ENCODE measurements around the gene PROZ. TPM values are rescaled to one million over a fixed set of nuclear protein-coding genes. Genes with fewer than 3 reads are reported as not detected.

PROZ gene
- total RNA-seq, 1 experiment from 2014 or later = not detected

GRCh38 chr13:113211774-113212173, 53.3 kb downstream of the PROZ start:
- ChIA-PET RAD21 (ENCODE audit: low non-redundant PET in 1 of 2, low total read pairs in 2 of 2, uncharacterized antibody in 2 of 2, unreplicated experiment in 2 of 2) (interaction anchor here in 1 of 2 experiments (0.6 to 0.7 kb wide), 2 partner anchors 142 to 240 kb away, joined by 3 to 4 read pairs; no protein-coding TSS in a partner anchor), CTCF (interaction anchor here (1.1 kb wide), 1 partner anchor 240 kb away, joined by 4 read pairs; no protein-coding TSS in a partner anchor), POLR2A (no interaction called here)
- DNase-seq (ENCODE audit: low read depth, low spot score) = no peak
- Histone ChIP-seq H4K20me1 (ENCODE audit: insufficient read depth) (no peaks in the 10 kb centered on the region), H3K4me1 (ENCODE audit: control insufficient read depth in 1 of 2, insufficient read depth in 2 of 2, low read length in 2 of 2) (peaks cover 30 to 43% of the 10 kb centered on the region in 2 experiments), H3K9me3 (ENCODE audit: control insufficient read depth in 1 of 2, insufficient read depth in 1 of 2, low read depth in 1 of 2, low read length in 2 of 2) (no peaks in the 10 kb centered on the region), H2AFZ (ENCODE audit: low read depth, low read length, poor library complexity, severe bottlenecking) (no peak overlapping the region), H3K27me3 (ENCODE audit: insufficient read depth, low read length) (no peaks in the 10 kb centered on the region), H3K27ac (ENCODE audit: low read depth, low read length) (no peak overlapping the region), H3K36me3 (ENCODE audit: control insufficient read depth in 1 of 2, insufficient read depth in 2 of 2, low read length in 2 of 2) (peaks cover 0 to 10% of the 10 kb centered on the region in 2 experiments; a peak in 1 of 4 replicates), H3K4me3 (replicated peaks in 1 of 2; ENCODE audit: low read depth in 1 of 2, low read length in 2 of 2) (no peak overlapping the region), H3K9ac (ENCODE audit: low read length) (no peak overlapping the region), H3K79me2 (ENCODE audit: insufficient read depth, low read length) (peaks cover 87% of the 10 kb centered on the region), H3K4me2 (ENCODE audit: low read length) (no peak overlapping the region), H3K9me2 (ENCODE audit: insufficient read depth) (no peaks in the 10 kb centered on the region)
- intact Hi-C loops (cut with micrococcal nuclease) = no loop called here
- no TSS peak for BruUV-seq (replicated peaks)
- ATAC-seq = no peak
- no peak for TF ChIP-seq ATF3 (IDR thresholded peaks at IDR 0.05)
- TF ChIP-seq CTCF (IDR thresholded peaks at IDR 0.05 in 2 of 3, conservative IDR thresholded peaks at IDR 0.05 in 1 of 3; ENCODE audit: borderline replicate concordance in 1 of 3, insufficient read depth in 1 of 3, low read depth in 2 of 3, low read length in 2 of 3) = peak in 2 of 3 experiments; percentile 48 to 62; a peak in 4 of 6 replicates
- TF ChIP-seq EGR1 (IDR thresholded peaks at IDR 0.05; ENCODE audit: low read depth) = no peak
- peak; percentile 73 for TF ChIP-seq ZBTB33 (IDR thresholded peaks at IDR 0.05; ENCODE audit: extremely low read depth, insufficient replicate concordance, low read length)
- no peak for TF ChIP-seq JUND (IDR thresholded peaks at IDR 0.05)
- TF ChIP-seq REST (IDR thresholded peaks at IDR 0.05; ENCODE audit: low read depth) = no peak
- TF ChIP-seq SIN3A (IDR thresholded peaks at IDR 0.05; ENCODE audit: low read depth) = no peak
- no peak for TF ChIP-seq CEBPB (IDR thresholded peaks at IDR 0.05; ENCODE audit: low read depth)
- no peak for TF ChIP-seq ZNF274 (IDR thresholded peaks at IDR 0.05; ENCODE audit: low read depth, low read length)
- no peak for TF ChIP-seq SP1 (IDR thresholded peaks at IDR 0.05; ENCODE audit: low read depth)
- no peak for TF ChIP-seq YY1 (IDR thresholded peaks at IDR 0.05; ENCODE audit: extremely low read depth, insufficient replicate concordance, low read depth, low read length)

Data from HCT116 (cell line).